Pulmonary artery endothelial cell (primary cell): ENCODE data around the gene RAB38. TPM values are rescaled to one million over a fixed set of nuclear protein-coding genes. Genes with fewer than 3 reads are reported as not detected.

Experiments used
- DNase-seq: peaks from one replicate; pipeline ENCODE4 v3.0.0-alpha.2; 2011; ENCODE audit warnings: low read depth, low spot score
- total RNA-seq: library from RNA; depleted of rRNA; stranded (reverse); fragments of >200 nt; gene quantifications from 2 replicates; pipeline ENCODE4 v1.2.3, GENCODE V29; 2014

The RAB38 gene
- total RNA-seq, 1 donor from 2014 or later: 6.5 TPM

- DNase-seq: peak; percentile 24
These were observed 71.7 kb downstream of the RAB38 start for GRCh38 chr11:88103337-88104206.

GRCh38 chr11:88102598-88102934 is 72.7 kb downstream of the RAB38 start:
- DNase-seq: no peak

DNA sequence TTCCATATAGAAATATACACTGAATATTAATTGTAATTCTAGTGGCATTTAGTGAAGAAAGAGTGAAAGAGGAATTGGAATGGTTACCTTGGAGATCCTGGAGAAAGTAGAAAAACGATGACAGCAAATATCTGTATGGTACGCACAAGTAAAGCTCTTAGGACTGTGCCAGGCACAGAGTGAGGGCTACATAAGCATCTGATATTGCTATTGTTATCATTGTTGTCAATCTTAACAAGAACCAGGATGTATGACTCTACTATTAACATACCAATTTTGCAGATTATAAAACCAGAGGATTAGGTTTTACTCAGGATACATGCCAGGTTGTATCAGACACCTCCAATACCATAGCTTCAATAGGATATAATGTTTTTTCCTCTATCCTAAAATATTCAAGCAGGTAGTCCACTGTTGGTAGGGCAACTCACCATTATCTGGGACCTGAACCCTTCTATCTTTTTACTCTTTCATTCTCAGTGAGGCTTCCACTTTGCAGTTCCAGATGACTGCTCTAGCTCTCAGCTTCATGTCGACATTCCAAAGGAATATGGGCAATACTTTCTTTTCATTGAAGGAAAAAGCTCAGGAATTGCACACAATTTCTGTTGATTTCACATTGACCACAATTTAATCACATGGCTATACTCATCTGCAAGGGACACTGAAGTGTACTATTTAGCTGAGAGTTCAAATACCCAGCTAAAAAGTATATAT is 73.2 kb downstream of the RAB38 start:
- no peak for DNase-seq

- no peak for DNase-seq
These were observed 75.1 kb downstream of the RAB38 start for GRCh38 chr11:88100151-88100550.

- no peak for DNase-seq
These were observed 77.0 kb downstream of the RAB38 start for GRCh38 chr11:88098289-88098688.

DNA sequence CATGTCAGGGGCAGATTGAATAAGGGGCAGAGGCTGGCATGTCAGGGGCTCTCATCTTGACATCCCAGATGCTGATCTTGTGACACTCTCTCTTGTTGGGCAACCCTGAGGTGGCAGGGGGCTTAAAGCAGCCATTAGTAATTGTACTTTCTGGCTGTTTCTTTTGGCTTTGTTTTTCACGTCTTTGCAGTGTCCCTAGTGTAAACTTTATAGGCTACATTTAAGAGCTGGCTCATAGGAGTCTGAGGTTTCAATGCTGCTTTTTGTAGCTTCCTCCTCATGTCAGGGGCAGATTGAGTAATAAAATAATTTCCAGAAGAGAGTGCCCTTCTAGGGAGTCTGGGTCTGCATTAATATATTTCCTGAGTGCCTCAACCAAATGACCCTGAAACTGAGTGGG is 86.1 kb downstream of the RAB38 start:
- DNase-seq: no peak

GRCh38 chr11:88087337-88087736 is 87.9 kb downstream of the RAB38 start:
- DNase-seq: no peak

GRCh38 chr11:88086297-88086696 is 88.9 kb downstream of the RAB38 start:
- DNase-seq: no peak

DNA sequence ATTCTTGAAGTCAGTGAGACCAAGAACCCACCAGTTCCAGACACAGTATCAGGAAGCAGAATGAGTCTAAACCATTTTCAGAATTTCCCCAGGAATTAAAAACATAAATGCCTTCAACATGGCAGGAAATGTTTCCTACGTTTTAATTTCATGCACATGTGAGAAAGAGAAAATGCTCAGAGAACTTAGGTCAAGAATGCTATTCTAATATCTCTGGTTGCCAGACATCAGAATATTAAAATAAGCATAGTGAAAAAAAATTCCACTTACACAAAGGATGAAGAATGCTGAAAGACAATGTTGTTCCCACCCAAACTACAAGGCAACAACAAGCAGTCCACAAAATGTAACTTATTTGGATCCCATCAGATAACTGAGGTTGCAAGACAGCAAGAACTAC is 104.8 kb downstream of the RAB38 start:
- DNase-seq: no peak

- no peak for DNase-seq
These were observed 106.2 kb downstream of the RAB38 start for GRCh38 chr11:88068848-88069554.

DNA sequence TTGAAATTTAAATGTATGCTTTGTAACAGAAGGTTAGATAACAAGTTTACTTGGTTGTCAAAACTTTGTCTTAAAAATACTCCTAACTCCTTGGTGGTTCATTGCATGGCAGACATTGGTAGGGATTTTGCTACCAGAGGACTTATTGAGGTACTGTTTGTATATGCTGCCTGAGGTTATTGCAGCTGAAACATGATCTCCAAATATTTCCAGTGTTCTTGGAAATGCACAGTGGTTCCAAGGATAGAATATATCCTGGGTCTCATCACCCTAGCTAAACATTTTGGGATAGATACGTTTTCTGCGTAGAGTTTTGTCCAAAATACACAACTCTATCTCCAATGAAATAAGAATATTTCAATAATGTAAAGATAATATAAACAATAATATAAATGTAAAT is 109.2 kb downstream of the RAB38 start:
- DNase-seq: no peak

- DNase-seq: no peak
These were observed 111.0 kb downstream of the RAB38 start for GRCh38 chr11:88064097-88064705.

Other genes with a start within 250 kb of the RAB38 start
- gene CTSC, start 162.3 kb upstream of the RAB38 start, total RNA-seq: 104 and 126 TPM in 2 replicates